Caco-2 (cell line): Measurements from ENCODE around the gene ACTL10. TPM values are rescaled to one million over a fixed set of nuclear protein-coding genes. Genes with fewer than 3 reads are reported as not detected.

Experiments used
- BruUV-seq: library from RNA; stranded (reverse); fragments of 400-500 nt; replicated peaks from 2 replicates; lab custom pipeline; 2021; lab: Mats Ljungman, UMichigan
- CTCF ChIA-PET: fragments of 300-600 bp; sonication (Branson Sonifier 250); formaldehyde crosslinking; loops from one replicate; lab custom pipeline; 2022; ENCODE audit warnings: antibody characterized with exemption; lab: Charles Lee
- POLR2A ChIA-PET: fragments of 300-600 bp; sonication (Branson Sonifier 250); formaldehyde crosslinking; loops from one replicate; lab custom pipeline; 2022; ENCODE audit warnings: antibody characterized with exemption; lab: Charles Lee
- DNase-seq, 2 experiments: peaks; one replicate each; pipeline versions ENCODE4 v3.0.0 to v3.0.0-alpha.2; 2020 to 2022
- H3K27me3 ChIP-seq: replicated peaks from 2 replicates; pipeline ENCODE4 v1.6.0; 2011; ENCODE audit warnings: low read length; ENCODE audit not compliant: control insufficient read depth, insufficient read depth
- H3K36me3 ChIP-seq: 2 replicates; pipeline ENCODE4 v1.5.1; 2011; ENCODE audit warnings: low read length; ENCODE audit not compliant: control insufficient read depth, insufficient read depth
- H3K4me1 ChIP-seq: fragments of 250-450 bp; sonication (Bioruptor Pico); 2 replicates; pipeline ENCODE4 v1.5.1; 2020; ENCODE audit warnings: mild to moderate bottlenecking
- H3K4me3 ChIP-seq: 2 replicates; pipeline ENCODE4 v1.5.1; 2011; ENCODE audit warnings: low read depth, mild to moderate bottlenecking, control low read depth, low read length
- H3K9me3 ChIP-seq: fragments of 250-450 bp; sonication (Bioruptor Pico); 2 replicates; pipeline ENCODE4 v1.5.1; 2020; ENCODE audit warnings: mild to moderate bottlenecking, moderate library complexity
- H3K27ac Mint-ChIP-seq: one replicate; pipeline ENCODE4 v1.8.0; 2022; ENCODE audit warnings: mixed read lengths; ENCODE audit not compliant: unreplicated experiment
- H3K27me3 Mint-ChIP-seq: one replicate; pipeline ENCODE4 v1.8.0; 2022; ENCODE audit warnings: mixed read lengths; ENCODE audit not compliant: insufficient read depth, unreplicated experiment
- H3K36me3 Mint-ChIP-seq: one replicate; pipeline ENCODE4 v1.8.0; 2022; ENCODE audit warnings: mild to moderate bottlenecking, mixed read lengths; ENCODE audit not compliant: insufficient read depth, unreplicated experiment
- H3K4me1 Mint-ChIP-seq: one replicate; pipeline ENCODE4 v1.8.0; 2022; ENCODE audit warnings: low read depth, mixed read lengths; ENCODE audit not compliant: unreplicated experiment
- H3K4me3 Mint-ChIP-seq: one replicate; pipeline ENCODE4 v1.8.0; 2022; ENCODE audit warnings: mild to moderate bottlenecking, moderate library complexity, mixed read lengths; ENCODE audit not compliant: unreplicated experiment
- H3K9me3 Mint-ChIP-seq: one replicate; pipeline ENCODE4 v1.8.0; 2022; ENCODE audit warnings: mixed read lengths; ENCODE audit not compliant: unreplicated experiment
- intact Hi-C: fragments of 100-400 bp; cut with micrococcal nuclease; formaldehyde crosslinking; loops from one replicate; pipeline ENCODE4 v1.10.0; 2022; ENCODE audit not compliant: unreplicated experiment
- total RNA-seq: library from RNA; stranded (reverse); gene quantifications from 2 replicates; pipeline ENCODE4 v1.2.3, GENCODE V29; 2022
- TF ChIP-seq, protein P1 (sequence below), 2 experiments: fragments of 200-600 bp in 1 of 2; IDR thresholded peaks; 1 replicate in 1 of 2; 2 replicates in 1 of 2; pipeline versions ENCODE4 v1.5.1 to v1.8.0; 2011 to 2022; ENCODE audit warnings: antibody characterized with exemption in 1 of 2, control low read depth in 1 of 2, inconsistent platforms in 1 of 2, low read depth in 1 of 2, low read length in 1 of 2, mild to moderate bottlenecking in 1 of 2, moderate library complexity in 1 of 2; ENCODE audit not compliant: insufficient read depth in 1 of 2, severe bottlenecking in 1 of 2, unreplicated experiment in 1 of 2

The ACTL10 gene
- total RNA-seq, 1 experiment from 2014 or later, result 3.4 TPM

DNA sequence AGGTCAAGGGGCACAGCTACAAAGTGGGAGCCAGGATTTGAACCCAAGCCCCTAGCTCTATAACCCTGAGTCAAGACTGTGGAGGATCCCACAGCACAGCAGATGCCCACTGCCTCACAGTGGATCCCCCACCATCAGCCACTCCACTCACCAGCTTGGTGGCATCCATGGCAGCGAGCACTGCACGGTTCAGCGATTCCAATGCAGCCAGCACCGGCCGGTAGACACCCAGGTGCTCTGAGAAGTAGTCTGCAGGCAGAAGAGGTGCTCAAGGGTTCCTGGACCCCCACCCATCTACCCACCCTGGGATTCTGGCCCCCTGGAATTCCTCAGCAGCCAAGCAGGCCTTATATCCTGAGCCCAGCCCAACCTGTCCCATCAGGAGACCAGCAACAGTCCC lies 2.5 kb downstream of the ACTL10 start:
- Mint-ChIP-seq H3K36me3 (peaks cover 51% of the 10 kb centered on the region), H3K27me3 (no peaks in the 10 kb centered on the region), H3K27ac (no peak overlapping the region), H3K4me1 (peaks cover 37% of the 10 kb centered on the region), H3K9me3 (no peaks in the 10 kb centered on the region), H3K4me3 (no peak overlapping the region)
- ChIA-PET POLR2A (interaction anchor here (0.6 to 3.0 kb wide), 3 partner anchors 15 to 179 kb away, joined by 3 to 28 read pairs (median 13); partner anchors contain the start of genes CBFA2T2 and PXMP4), CTCF (interaction anchor here (1.8 to 3.8 kb wide), 4 partner anchors 14 to 63 kb away, joined by 13 to 34 read pairs (median 25); partner anchors contain the start of genes PXMP4 and ZNF341)
- Histone ChIP-seq H3K4me3 (no peak overlapping the region), H3K36me3 (peaks cover 11% of the 10 kb centered on the region), H3K4me1 (peaks cover 27% of the 10 kb centered on the region), H3K9me3 (no peaks in the 10 kb centered on the region), H3K27me3 (no peaks in the 10 kb centered on the region)
- DNase-seq, result no peak
- TF ChIP-seq, protein P1, sequence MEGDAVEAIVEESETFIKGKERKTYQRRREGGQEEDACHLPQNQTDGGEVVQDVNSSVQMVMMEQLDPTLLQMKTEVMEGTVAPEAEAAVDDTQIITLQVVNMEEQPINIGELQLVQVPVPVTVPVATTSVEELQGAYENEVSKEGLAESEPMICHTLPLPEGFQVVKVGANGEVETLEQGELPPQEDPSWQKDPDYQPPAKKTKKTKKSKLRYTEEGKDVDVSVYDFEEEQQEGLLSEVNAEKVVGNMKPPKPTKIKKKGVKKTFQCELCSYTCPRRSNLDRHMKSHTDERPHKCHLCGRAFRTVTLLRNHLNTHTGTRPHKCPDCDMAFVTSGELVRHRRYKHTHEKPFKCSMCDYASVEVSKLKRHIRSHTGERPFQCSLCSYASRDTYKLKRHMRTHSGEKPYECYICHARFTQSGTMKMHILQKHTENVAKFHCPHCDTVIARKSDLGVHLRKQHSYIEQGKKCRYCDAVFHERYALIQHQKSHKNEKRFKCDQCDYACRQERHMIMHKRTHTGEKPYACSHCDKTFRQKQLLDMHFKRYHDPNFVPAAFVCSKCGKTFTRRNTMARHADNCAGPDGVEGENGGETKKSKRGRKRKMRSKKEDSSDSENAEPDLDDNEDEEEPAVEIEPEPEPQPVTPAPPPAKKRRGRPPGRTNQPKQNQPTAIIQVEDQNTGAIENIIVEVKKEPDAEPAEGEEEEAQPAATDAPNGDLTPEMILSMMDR (IDR thresholded peaks at IDR 0.05; ENCODE audit: insufficient read depth in 1 of 2, low read depth in 1 of 2, low read length in 1 of 2, severe bottlenecking in 1 of 2, unreplicated experiment in 1 of 2), result no peak
- intact Hi-C loops, result loop anchor here (5.0 kb wide), 1 partner anchor 267 kb away; the partner anchor contains the start of gene CDK5RAP1
- no TSS peak for BruUV-seq

DNA sequence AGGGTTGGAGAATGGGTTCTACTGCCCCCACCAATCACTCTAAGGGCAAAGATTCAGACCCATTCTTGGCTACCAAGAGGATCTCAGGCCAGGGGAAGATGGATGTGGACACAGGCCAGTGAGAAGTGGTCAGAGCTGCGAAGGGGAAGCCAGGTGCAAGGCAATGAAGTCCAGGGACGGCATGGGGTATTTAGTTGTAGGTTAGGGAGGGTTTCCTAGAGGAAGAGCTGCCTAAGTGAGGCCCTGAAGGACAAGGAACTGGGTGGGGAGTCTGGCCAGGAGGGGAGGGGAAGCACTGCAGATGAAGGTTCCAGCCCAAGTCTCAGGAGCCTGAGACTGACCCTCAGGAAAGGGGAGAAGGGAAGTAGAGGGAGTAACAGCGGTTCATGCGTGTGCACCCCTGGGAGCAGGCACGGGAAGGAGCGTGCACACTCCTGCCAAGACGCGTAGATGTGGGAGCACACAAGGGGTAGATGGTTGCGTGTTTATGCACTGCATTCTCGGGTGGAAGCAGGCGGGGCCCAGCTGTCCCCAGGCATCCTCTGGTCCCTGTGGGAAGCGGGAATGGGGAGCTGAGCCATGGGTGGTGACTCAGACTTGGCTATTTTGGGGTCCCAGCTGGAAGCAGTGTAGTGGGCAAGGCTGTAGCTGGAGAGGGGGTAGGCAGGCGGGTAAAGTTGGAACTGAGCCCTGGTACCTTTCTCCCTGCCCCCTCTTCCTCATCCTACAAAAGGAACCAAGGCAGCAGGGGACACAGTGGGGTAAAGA lies 3.3 kb downstream of the ACTL10 start:
- POLR2A ChIA-PET, result interaction anchor here (0.6 kb wide), 1 partner anchor 50 kb away, joined by 3 read pairs; the partner anchor contains the start of gene PXMP4

More for the DNA sequence above, 3.3 kb downstream of the ACTL10 start:
- no peaks in the 10 kb centered on the region for H3K9me3 ChIP-seq
- CTCF ChIA-PET, result interaction anchor here (1.9 kb wide), 1 partner anchor 50 kb away, joined by 4 read pairs; the partner anchor contains the start of gene PXMP4
- BruUV-seq, result no TSS peak
- intact Hi-C loops, result loop anchor here (5.0 kb wide), 2 partner anchors 142 to 268 kb away; partner anchors contain the start of genes CDK5RAP1 and CHMP4B
- H3K36me3 Mint-ChIP-seq, result peaks cover 47% of the 10 kb centered on the region
- no peaks in the 10 kb centered on the region for H3K9me3 Mint-ChIP-seq
- H3K4me3 ChIP-seq, result no peak overlapping the region
- DNase-seq, result no peak
- no peaks in the 10 kb centered on the region for H3K27me3 ChIP-seq
- TF ChIP-seq, protein P1 (IDR thresholded peaks at IDR 0.05; ENCODE audit: insufficient read depth in 1 of 2, low read depth in 1 of 2, low read length in 1 of 2, severe bottlenecking in 1 of 2, unreplicated experiment in 1 of 2), result no peak
- H3K27me3 Mint-ChIP-seq, result no peaks in the 10 kb centered on the region
- H3K4me3 Mint-ChIP-seq, result no peak overlapping the region
- peaks cover 11% of the 10 kb centered on the region for H3K36me3 ChIP-seq
- peaks cover 22% of the 10 kb centered on the region for H3K4me1 ChIP-seq
- H3K27ac Mint-ChIP-seq, result peak overlapping the region; percentile 4
- peaks cover 33% of the 10 kb centered on the region for H3K4me1 Mint-ChIP-seq
